ENCODE results near the gene FCMR. TPM values are rescaled to one million over a fixed set of nuclear protein-coding genes. Genes with fewer than 3 reads are reported as not detected.

FCMR gene
- total RNA-seq, 4 donors from 2014 or later, result 2.5 to 3.3 (median 3.2) TPM; not detected in 1

DNA sequence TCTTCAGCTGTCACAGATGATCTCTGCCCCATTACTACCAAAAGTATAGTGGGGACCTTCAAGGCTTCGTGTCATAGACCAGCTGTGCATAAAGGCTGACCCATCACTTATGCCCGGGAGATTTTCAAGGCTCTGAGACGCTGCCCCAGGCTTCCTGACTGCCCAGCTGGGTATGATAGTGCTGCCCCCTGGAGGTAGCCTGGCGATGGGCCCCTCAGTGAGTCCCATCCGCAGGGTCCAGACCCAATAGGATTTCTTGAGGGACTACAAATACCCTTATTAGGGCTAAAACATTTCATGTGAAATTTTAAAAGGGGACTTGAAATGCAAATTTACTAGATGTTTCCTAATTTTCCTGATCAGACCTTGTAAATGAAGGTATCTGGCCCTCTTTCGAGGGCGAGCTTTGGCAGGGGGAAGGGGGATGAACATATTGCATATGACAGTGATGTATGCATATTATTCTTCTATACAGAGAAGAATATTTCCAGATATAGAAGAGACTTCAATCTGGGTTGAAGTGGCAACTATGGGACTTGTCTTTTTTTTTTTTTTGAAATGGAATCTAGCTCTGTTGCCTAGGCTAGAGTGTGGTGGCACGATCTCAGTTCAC is 11.7 kb upstream of the FCMR start:
- 72% methylated on average over 5 of the region's 8 CpGs for WGBS
- TF ChIP-seq, protein P1, sequence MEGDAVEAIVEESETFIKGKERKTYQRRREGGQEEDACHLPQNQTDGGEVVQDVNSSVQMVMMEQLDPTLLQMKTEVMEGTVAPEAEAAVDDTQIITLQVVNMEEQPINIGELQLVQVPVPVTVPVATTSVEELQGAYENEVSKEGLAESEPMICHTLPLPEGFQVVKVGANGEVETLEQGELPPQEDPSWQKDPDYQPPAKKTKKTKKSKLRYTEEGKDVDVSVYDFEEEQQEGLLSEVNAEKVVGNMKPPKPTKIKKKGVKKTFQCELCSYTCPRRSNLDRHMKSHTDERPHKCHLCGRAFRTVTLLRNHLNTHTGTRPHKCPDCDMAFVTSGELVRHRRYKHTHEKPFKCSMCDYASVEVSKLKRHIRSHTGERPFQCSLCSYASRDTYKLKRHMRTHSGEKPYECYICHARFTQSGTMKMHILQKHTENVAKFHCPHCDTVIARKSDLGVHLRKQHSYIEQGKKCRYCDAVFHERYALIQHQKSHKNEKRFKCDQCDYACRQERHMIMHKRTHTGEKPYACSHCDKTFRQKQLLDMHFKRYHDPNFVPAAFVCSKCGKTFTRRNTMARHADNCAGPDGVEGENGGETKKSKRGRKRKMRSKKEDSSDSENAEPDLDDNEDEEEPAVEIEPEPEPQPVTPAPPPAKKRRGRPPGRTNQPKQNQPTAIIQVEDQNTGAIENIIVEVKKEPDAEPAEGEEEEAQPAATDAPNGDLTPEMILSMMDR (IDR thresholded peaks at IDR 0.05), result peak in 2 of 3 experiments; percentile 13 to 39
- TF ChIP-seq POLR2AphosphoS5 (IDR thresholded peaks at IDR 0.05) (no peak), EP300 (IDR thresholded peaks at IDR 0.05) (no peak), POLR2A (IDR thresholded peaks at IDR 0.05; ENCODE audit: low read depth) (no peak)
- DNase-seq (ENCODE audit: extremely low spot score), result no peak
- Histone ChIP-seq H3K9me3 (no peaks in the 10 kb centered on the region), H3K36me3 (no peaks in the 10 kb centered on the region), H3K27me3 (no peaks in the 10 kb centered on the region), H3K4me3 (no peak overlapping the region), H3K4me1 (no peaks in the 10 kb centered on the region), H3K27ac (replicated peaks in 1 of 4) (no peak overlapping the region)
- intact Hi-C loops (cut with DNase I), result no loop called here

DNA sequence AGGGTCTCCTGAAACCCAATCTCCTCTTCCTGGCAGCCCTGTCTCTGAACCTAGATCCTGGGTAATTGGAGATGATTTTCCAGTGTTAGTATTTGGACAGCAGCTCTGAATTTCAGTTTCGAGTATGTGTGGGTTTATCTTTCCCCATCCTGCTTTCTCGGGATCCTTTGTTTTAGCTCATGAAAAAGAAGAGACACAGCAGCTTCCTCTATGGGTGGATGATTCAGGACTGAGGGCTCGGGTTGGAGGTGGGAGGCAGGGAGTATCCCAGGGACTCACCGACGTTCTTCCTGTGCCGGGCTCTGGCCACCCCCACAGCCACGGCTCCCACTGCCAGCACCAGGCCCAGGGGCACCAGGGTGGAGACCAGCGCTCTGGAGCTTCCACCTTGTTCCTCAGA is 10.4 kb upstream of the FCMR start:
- no peak overlapping the region for H3K4me3 ChIP-seq
- no peaks in the 10 kb centered on the region for H3K4me1 ChIP-seq
- H3K36me3 ChIP-seq, result no peaks in the 10 kb centered on the region
- H3K27ac ChIP-seq (replicated peaks in 1 of 4), result no peak overlapping the region
- no peak for DNase-seq (ENCODE audit: extremely low spot score)
- no peaks in the 10 kb centered on the region for H3K9me3 ChIP-seq
- intact Hi-C loops (cut with DNase I), result no loop called here
- WGBS, result 76% methylated on average over 5 of the region's 8 CpGs
- no peaks in the 10 kb centered on the region for H3K27me3 ChIP-seq
- TF ChIP-seq, protein P1 (IDR thresholded peaks at IDR 0.05), result no peak

DNA sequence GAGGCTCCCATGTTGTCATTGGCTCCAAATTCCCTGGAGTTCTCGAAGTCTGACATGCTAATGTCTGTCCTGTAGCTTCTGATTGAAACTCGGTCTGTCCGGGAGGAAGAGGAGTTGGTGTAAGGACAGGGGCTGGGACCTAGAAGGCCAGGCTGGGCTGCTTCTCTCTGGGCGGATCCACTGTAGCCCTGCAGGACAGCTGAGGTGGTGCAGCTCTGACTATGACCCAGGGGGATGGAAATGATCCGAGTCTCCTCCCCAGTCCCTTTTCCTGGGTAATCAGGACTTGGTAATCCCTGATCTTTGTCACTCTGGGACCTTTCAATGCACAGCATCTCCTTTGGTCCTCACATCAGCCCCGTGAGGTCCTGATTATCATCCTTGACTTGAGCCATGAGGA is 10.0 kb upstream of the FCMR start:
- WGBS, result 81% methylated on average over 6 of the region's 6 CpGs
- Histone ChIP-seq H3K27ac (replicated peaks in 1 of 4) (no peak overlapping the region), H3K4me1 (no peaks in the 10 kb centered on the region), H3K4me3 (no peak overlapping the region), H3K9me3 (no peaks in the 10 kb centered on the region), H3K27me3 (no peaks in the 10 kb centered on the region), H3K36me3 (no peaks in the 10 kb centered on the region)
- intact Hi-C loops (cut with DNase I), result no loop called here
- DNase-seq (ENCODE audit: extremely low spot score), result no peak
- TF ChIP-seq, protein P1 (IDR thresholded peaks at IDR 0.05), result no peak
- TF ChIP-seq POLR2A (IDR thresholded peaks at IDR 0.05; ENCODE audit: low read depth) (no peak), POLR2AphosphoS5 (IDR thresholded peaks at IDR 0.05) (no peak), EP300 (IDR thresholded peaks at IDR 0.05) (no peak)

DNA sequence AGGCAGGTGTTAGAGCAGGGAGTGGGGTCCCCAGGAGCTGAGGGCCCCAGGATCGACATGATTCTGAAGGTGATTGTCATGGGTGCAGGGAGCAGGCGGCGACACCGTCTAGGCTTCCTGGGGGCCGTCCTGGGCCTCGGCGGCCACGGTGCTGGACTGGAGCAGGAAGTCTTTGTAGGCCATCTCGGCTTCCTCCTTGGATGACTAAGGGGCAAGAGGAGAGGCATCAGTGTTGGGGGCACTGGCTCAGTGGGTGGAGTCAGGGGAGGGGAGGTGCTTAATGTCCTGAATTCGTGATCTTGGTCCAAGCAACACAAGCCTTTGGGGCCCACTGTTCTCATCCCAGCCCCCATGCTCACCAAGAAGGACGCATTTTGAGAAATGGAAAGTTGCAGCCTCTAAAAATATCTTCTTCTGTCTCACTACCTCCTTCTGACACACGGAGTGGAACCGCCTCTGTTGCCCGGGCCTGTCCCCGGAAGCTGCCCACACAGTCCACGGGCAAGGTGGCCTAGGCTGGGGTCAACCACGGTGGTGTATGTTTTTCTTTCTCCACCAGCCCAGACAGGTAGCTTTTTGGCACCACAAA is 8.6 kb upstream of the FCMR start:
- no peaks in the 10 kb centered on the region for H3K4me1 ChIP-seq
- no peak overlapping the region for H3K27ac ChIP-seq (replicated peaks in 1 of 4)
- H3K36me3 ChIP-seq, result no peaks in the 10 kb centered on the region
- DNase-seq (ENCODE audit: extremely low spot score), result no peak
- no peaks in the 10 kb centered on the region for H3K9me3 ChIP-seq
- TF ChIP-seq, protein P1 (IDR thresholded peaks at IDR 0.05), result no peak
- TF ChIP-seq EP300 (IDR thresholded peaks at IDR 0.05) (no peak), POLR2AphosphoS5 (IDR thresholded peaks at IDR 0.05) (no peak), POLR2A (IDR thresholded peaks at IDR 0.05; ENCODE audit: low read depth) (no peak)
- intact Hi-C loops (cut with DNase I), result no loop called here
- H3K27me3 ChIP-seq, result no peaks in the 10 kb centered on the region
- H3K4me3 ChIP-seq, result no peak overlapping the region
- 78% methylated on average over 17 of the region's 17 CpGs for WGBS

DNA sequence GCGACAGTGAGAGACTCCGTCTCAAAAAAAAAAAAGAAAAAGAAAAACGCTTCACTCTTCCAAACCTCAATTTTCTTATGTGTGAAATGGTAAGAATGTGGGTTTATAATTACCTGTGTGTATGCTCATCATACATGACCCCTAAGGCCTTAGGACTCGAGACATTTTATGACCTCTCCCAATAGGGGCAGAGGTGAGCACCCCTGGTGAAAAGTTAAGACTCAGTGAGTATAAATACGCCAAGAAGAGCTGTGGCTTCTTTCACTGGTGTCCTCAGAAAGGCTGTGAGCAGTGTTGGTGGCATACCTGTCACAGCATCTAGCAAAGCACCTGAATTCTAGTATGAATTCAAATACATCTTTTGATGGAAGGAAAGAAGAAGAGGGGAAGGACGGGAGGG is 7.8 kb upstream of the FCMR start:
- H3K27ac ChIP-seq (replicated peaks in 1 of 4), result no peak overlapping the region
- no peaks in the 10 kb centered on the region for H3K4me1 ChIP-seq
- intact Hi-C loops (cut with DNase I), result no loop called here

More for the DNA sequence above, 7.8 kb upstream of the FCMR start:
- no peaks in the 10 kb centered on the region for H3K27me3 ChIP-seq
- no peak for DNase-seq (ENCODE audit: extremely low spot score)
- TF ChIP-seq, protein P1 (IDR thresholded peaks at IDR 0.05), result no peak
- no peak for TF ChIP-seq POLR2AphosphoS5 (IDR thresholded peaks at IDR 0.05)
- H3K9me3 ChIP-seq, result no peaks in the 10 kb centered on the region
- H3K36me3 ChIP-seq, result no peaks in the 10 kb centered on the region
- 92% methylated on average over 6 of the region's 6 CpGs for WGBS
- no peak overlapping the region for H3K4me3 ChIP-seq
